Skin epidermis (tissue), 12 donors: ENCODE measurements around the gene DUOXA1.
"Not testable (repeated sequence)": the region's sequence is repeated elsewhere in the genome, so short reads cannot be mapped to it uniquely, and the experiment has no call there.

Experiments used
- H3K27ac ChIP-seq, 21 experiments: fragments of 200-600 bp; sonication (generic) in 11 of 21; one replicate each; pipeline ENCODE4 v1.5.0; 2020; ENCODE audit warnings: mild to moderate bottlenecking in 3 of 21, inconsistent platforms in 2 of 21, moderate library complexity in 2 of 21
- H3K4me3 ChIP-seq, 7 experiments: fragments of 200-600 bp; sonication (generic) in 2 of 7; one replicate each; pipeline ENCODE4 v1.5.0; 2020; ENCODE audit warnings: inconsistent platforms in 2 of 7, mild to moderate bottlenecking in 2 of 7, moderate library complexity in 1 of 7

Gene DUOXA1

GRCh38 chr15:45116482-45117307 lies 13.0 kb downstream of the DUOXA1 start:
- Histone ChIP-seq H3K4me3 (no peak overlapping the region), H3K27ac (no peak overlapping the region)

DNA sequence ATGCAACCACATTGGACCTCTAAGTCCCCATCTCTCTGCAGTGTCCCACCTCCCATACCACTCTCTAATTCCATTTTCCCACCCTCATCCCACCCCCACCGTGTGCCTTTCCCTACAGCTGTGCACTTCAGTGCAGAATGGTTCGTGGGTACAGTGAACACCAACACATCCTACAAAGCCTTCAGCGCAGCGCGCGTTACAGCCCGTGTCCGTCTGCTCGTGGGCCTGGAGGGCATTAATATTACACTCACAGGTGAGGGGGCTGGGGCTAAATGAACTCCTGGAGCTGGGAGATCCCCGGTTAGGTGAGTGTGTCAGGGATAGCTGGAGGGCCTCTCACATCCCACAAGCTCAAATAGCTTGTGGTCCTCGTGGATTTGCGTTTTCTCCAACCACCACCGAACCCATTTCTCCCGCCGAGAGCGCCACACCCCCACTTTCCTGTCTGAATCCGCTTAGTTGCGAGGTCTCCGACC lies 13.6 kb downstream of the DUOXA1 start:
- Histone ChIP-seq H3K27ac (no peak overlapping the region), H3K4me3 (no peak overlapping the region)

- Histone ChIP-seq H3K27ac (no peak overlapping the region), H3K4me3 (no peak overlapping the region)
Observed at GRCh38 chr15:45115312-45115820, 14.3 kb downstream of the DUOXA1 start.

DNA sequence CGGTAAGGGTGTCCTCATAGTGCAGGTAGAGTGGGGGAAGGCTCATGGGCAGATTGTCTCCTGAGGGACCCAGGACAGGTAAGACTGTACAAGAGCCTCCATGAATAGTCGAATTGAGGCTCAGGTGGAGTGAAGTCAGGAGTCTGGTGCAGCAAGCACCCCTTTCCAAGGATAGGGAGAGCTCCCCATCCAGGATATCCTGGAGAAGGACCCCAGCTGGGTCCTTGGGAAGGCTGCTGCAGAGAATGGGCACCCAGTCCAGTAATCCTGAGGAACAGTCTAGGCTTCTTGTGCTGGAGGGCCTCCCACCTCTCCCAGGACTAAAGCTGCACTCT lies 15.0 kb downstream of the DUOXA1 start:
- no peak overlapping the region for H3K4me3 ChIP-seq
- no peak overlapping the region for H3K27ac ChIP-seq

DNA sequence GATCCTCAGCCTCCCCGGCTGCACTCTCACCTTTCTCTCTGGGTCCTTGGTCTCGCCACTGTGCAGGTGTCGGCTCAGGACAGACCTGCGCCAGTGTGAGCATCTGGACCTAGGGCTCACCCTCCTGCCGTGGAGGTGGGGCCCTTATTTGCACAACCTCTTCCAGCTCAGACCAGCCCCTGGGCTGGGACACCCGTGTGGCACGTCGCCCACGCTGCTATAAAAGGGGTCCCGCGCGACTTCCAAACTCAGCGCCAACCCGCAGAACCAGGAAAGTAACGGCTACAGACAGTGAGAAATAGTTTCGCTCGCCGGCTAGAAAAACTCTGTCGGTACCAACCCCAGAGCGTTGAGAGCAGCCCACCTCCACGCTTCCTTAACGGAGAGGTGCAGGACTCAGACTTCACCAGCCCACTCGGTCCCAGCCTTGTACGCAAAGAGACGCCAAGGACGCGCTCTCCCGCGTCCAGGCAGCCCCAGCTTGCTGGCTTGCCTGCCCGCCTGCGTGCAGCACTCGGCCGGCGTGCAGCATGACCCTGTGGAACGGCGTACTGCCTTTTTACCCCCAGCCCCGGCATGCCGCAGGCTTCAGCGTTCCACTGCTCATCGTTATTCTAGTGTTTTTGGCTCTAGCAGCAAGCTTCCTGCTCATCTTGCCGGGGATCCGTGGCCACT lies 15.5 kb downstream of the DUOXA1 start, which contains the start of the genes DUOX2 and DUOXA2:
Gene DUOX2, minus strand, starts transcription at position 97 of the 675 bp plus-strand sequence. CDS start 761 bp downstream, outside the sequence.
Gene DUOXA2, plus strand, starts transcription at position 251 of the 675 bp plus-strand sequence. Its CDS starts 280 bp downstream, at position 531.
- H3K4me3 ChIP-seq: no peak within 1 kb of the TSS

DNA sequence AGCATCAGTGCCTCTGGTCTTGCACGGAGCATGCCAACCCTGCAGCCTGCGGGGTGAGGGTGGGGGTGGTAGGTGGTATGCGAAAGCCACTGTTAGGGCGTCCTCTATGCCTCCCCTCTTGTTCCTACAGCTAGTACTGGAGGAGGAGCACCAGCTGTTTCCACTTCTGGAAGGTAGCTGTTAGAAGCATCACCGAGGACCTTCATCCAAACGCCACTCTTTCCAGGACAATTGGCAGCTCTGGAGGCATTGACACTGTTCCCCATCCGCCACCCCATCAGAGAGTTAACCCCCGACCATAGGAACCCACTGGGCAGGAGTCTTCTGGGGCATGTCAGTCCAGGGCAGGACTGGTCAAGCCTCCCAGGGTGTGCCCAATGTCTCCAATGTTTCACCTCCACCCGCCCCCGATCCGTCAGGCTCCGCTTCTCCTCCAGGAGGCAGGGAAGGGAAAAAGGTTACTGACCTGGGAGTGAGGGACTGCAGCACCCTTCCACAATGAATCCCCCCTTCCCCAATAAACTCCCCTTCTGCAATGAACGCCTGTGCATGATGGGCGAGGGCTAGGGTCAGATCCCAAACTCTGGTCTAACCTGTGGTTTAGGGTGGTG lies 16.2 kb downstream of the DUOXA1 start:
- H3K27ac ChIP-seq: no peak overlapping the region
- no peak overlapping the region for H3K4me3 ChIP-seq

More for the DNA sequence above, 15.5 kb downstream of the DUOXA1 start, which contains the start of the genes DUOX2 and DUOXA2:
- H3K27ac ChIP-seq: no peak within 1 kb of the TSS

DNA sequence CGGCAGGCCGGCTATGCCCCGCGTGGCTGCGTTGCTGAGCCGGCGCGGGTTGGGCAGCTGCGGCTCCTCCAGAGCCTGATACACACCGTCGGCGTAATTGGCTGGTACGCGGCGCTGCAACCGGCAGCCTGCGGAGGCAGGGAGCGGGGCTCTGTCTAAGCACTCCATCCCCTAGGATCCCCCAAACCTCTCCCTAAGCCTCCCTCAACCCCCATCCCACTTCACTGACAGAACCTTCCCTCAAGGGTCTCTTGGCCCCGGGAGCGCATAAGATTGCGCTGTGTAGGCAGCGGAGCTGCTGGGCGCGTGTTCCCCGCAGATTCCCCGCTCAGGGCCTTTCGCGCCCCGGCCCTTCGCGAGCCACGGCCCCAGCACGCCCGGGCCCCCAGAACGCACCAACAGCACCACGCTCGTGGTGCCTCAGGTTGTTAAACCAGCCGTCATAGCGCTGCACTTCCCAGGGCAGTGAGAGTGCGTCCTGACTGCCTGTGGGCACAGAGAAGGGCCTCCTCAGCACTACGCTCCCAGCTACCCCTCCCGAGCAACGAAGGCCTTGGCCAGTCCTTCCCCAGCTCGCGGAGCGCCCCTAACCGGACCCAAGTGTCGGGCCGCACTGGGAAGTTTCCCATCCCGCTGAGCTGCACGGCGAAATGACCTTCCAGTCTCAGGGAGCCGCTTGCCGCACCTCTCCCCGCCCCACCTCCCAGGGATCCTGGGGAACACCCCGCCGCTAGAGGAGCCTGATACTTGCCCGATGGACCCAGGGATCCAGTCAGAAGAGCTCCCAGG lies 16.9 kb downstream of the DUOXA1 start:
- Histone ChIP-seq H3K27ac (no peak overlapping the region), H3K4me3 (peak overlapping the region in 2 of 7 experiments; percentile 2 to 6)

GRCh38 chr15:45112143-45112590 lies 17.5 kb downstream of the DUOXA1 start:
- Histone ChIP-seq H3K4me3 (peak overlapping the region in 2 of 7 experiments; percentile 2 to 6), H3K27ac (no peak overlapping the region)

- H3K4me3 ChIP-seq: no peak overlapping the region
- H3K27ac ChIP-seq: no peak overlapping the region
Observed at GRCh38 chr15:45111390-45112142, 18.1 kb downstream of the DUOXA1 start.

- H3K27ac ChIP-seq: no peak overlapping the region
- no peak overlapping the region for H3K4me3 ChIP-seq
Observed at GRCh38 chr15:45110256-45110820, 19.3 kb downstream of the DUOXA1 start.

DNA sequence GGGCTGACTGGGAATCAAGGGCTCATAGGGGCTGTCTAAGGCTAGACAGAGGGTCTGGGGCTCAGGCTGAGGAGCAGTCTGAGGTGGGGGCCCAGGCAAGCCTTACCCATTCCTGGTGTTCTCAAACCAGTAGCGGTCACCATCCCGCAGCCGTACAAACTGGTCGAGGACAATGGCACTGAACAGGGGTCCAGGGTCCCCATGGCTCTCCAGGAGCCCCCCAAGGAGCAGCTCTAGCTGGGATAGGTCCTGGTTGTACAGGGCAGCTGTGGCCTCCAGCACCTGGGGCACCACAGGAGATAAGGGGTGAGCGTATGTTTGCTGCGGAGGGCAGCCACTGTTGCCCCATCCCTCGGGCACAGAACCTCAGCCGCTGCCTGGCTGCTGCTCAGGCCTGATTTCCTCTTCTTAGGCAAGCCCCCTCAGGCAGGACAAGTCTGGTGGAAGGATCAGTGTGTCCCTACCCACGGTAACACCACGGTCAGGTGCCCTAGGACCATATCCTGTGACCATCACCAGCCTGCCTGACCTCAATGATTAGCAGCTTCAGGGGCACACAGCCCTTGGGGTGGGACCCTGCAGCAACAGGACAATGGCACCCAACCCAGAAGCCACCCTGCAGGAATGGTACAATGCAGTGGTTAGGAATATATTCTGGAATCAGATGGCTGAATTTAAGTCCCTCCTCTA lies 21.6 kb downstream of the DUOXA1 start:
- Histone ChIP-seq H3K4me3 (no peak overlapping the region), H3K27ac (no peak overlapping the region)

GRCh38 chr15:45106002-45106790 lies 23.5 kb downstream of the DUOXA1 start:
- H3K27ac ChIP-seq: no peak overlapping the region
- H3K4me3 ChIP-seq: no peak overlapping the region

- Histone ChIP-seq H3K27ac (no peak overlapping the region), H3K4me3 (no peak overlapping the region)
Observed at GRCh38 chr15:45105586-45105985, 24.1 kb downstream of the DUOXA1 start.

DNA sequence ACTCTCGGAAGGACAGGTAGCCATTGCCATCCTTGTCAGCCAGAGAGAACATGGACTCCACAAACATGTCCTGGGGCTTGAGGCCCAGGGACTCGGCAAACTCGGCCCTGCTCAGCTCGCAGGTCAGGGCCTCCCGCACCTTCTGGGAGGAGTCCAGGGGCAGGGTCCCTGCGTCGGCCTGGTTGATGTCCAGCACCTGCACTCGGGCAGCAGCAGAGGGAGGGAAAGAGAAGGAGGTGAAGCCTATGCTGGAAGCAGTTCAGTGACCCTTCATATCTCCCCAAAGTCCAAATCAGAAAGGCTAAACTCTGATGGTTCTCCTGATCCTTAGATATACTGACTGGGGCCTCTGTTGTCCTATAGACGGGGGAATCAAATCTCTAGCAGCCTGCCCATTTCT lies 25.5 kb downstream of the DUOXA1 start:
- not testable (repeated sequence) for H3K4me3 ChIP-seq, H3K27ac ChIP-seq

GRCh38 chr15:45102226-45102625 lies 27.5 kb downstream of the DUOXA1 start:
- no peak overlapping the region for H3K27ac ChIP-seq

DNA sequence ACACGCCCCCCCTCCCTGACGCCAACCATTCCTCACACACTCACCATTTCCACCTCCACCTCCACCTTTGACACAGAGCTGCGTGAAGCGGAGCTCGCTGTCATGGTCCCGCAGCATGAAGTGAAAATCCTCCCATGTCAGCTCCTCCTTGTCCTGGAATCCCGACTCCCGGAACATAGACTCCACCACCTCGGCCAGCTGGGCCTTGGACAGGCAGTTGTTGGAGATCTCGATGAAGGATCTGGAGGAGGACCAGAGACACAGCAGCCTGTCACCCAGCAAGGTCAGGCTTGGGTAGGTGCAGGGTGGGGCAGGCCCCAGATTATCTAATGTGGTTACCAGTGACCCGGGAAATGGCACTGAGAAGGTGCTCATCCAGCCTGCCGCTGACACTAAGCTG lies 27.9 kb downstream of the DUOXA1 start:
- Histone ChIP-seq H3K27ac (no peak overlapping the region), H3K4me3 (no peak overlapping the region)

More at GRCh38 chr15:45102226-45102625, 27.5 kb downstream of the DUOXA1 start:
- H3K4me3 ChIP-seq: no peak overlapping the region
